H1 (cell line): Measurements from ENCODE around the gene SLC2A13. TPM values are rescaled to one million over a fixed set of nuclear protein-coding genes. Genes with fewer than 3 reads are reported as not detected.

Experiments
- CTCF ChIA-PET: fragments of 300-600 bp; sonication (Branson Sonifier 250); formaldehyde crosslinking; loops from one replicate; lab custom pipeline; 2021; ENCODE audit not compliant: partially characterized antibody; lab: Charles Lee
- POLR2A ChIA-PET: fragments of 300-600 bp; sonication (Branson Sonifier 250); formaldehyde crosslinking; loops from one replicate; lab custom pipeline; 2021; ENCODE audit warnings: inconsistent platforms; ENCODE audit not compliant: partially characterized antibody; lab: Charles Lee
- DNase-seq, 2 experiments: peaks; one replicate each; pipeline versions ENCODE4 v3.0.0 to v3.0.0-alpha.2; 2010 to 2022; ENCODE audit warnings: low spot score in 2 of 2, low read depth in 1 of 2, mixed read lengths in 1 of 2
- FAIRE-seq: peaks from 2 replicates; lab custom pipeline; 2011; peaks lifted over from hg19 to GRCh38; lab: Jason Lieb, UNC
- H2AFZ ChIP-seq: 2 replicates; pipeline ENCODE4 v1.8.1; 2012; ENCODE audit warnings: low read length, inconsistent platforms
- H2AK5ac ChIP-seq: 2 replicates; pipeline ENCODE4 v1.6.1; 2013; ENCODE audit warnings: low read depth, low read length
- H2BK120ac ChIP-seq: replicated peaks from 2 replicates; pipeline ENCODE3; 2013; ENCODE audit warnings: low read depth, low read length, inconsistent platforms
- H2BK12ac ChIP-seq: 2 replicates; pipeline ENCODE4 v1.6.1; 2013; ENCODE audit warnings: low read depth, low read length
- H2BK15ac ChIP-seq: 2 replicates; pipeline ENCODE4 v1.6.1; 2013; ENCODE audit warnings: low read length
- H2BK20ac ChIP-seq: 2 replicates; pipeline ENCODE4 v1.6.1; 2013; ENCODE audit warnings: low read length
- H2BK5ac ChIP-seq: 2 replicates; pipeline ENCODE4 v1.6.1; 2013; ENCODE audit warnings: low read depth, low read length
- H3K14ac ChIP-seq: 2 replicates; pipeline ENCODE4 v1.6.1; 2013; ENCODE audit warnings: inconsistent platforms; ENCODE audit not compliant: insufficient read length
- H3K18ac ChIP-seq: 2 replicates; pipeline ENCODE4 v1.6.1; 2013; ENCODE audit warnings: low read length; ENCODE audit errors: extremely low read depth
- H3K23ac ChIP-seq: 2 replicates; pipeline ENCODE4 v1.6.1; 2013; ENCODE audit warnings: inconsistent platforms; ENCODE audit not compliant: insufficient read length
- H3K23me2 ChIP-seq: 2 replicates; pipeline ENCODE4 v1.6.1; 2013; ENCODE audit warnings: low read depth, low read length
- H3K27ac ChIP-seq: 2 replicates; pipeline ENCODE4 v1.6.1; 2011; ENCODE audit warnings: low read depth, low read length, inconsistent platforms
- H3K27me3 ChIP-seq, 4 experiments: replicated peaks in 1 of 4; 1 replicate in 1 of 4; 2 replicates in 3 of 4; pipeline versions ENCODE4 v1.6.1 to v1.8.1; 2011 to 2013; ENCODE audit warnings: low read length in 3 of 4, mild to moderate bottlenecking in 3 of 4, inconsistent platforms in 2 of 4, mixed read lengths in 2 of 4, moderate library complexity in 1 of 4; ENCODE audit not compliant: control insufficient read depth in 3 of 4, insufficient read depth in 3 of 4; ENCODE audit errors: extremely low read depth in 1 of 4
- H3K36me3 ChIP-seq, 4 experiments: 2 replicates each; pipeline versions ENCODE4 v1.6.1 to v1.8.1; 2011 to 2013; ENCODE audit warnings: mild to moderate bottlenecking in 4 of 4, low read length in 3 of 4, moderate library complexity in 2 of 4, control low read depth in 1 of 4, inconsistent platforms in 1 of 4; ENCODE audit not compliant: insufficient read depth in 4 of 4, control insufficient read depth in 2 of 4
- H3K4ac ChIP-seq: replicated peaks from 2 replicates; pipeline ENCODE3; 2013; ENCODE audit warnings: low read length, low read depth, mixed read lengths, inconsistent platforms; ENCODE audit not compliant: insufficient read length
- H3K4me1 ChIP-seq, 4 experiments: replicated peaks in 1 of 4; 1 replicate in 1 of 4; 2 replicates in 3 of 4; pipeline versions ENCODE4 v1.6.1 to v1.8.1; 2011 to 2013; ENCODE audit warnings: low read length in 3 of 4, inconsistent platforms in 2 of 4, mixed read lengths in 1 of 4; ENCODE audit not compliant: insufficient read depth in 4 of 4, control insufficient read depth in 3 of 4
- H3K4me2 ChIP-seq, 2 experiments: 2 replicates each; pipeline versions ENCODE4 v1.6.1 to v1.8.1; 2011 to 2013; ENCODE audit warnings: low read depth in 2 of 2, low read length in 2 of 2, control low read depth in 1 of 2, inconsistent platforms in 1 of 2, mild to moderate bottlenecking in 1 of 2; ENCODE audit not compliant: insufficient read depth in 1 of 2
- H3K4me3 ChIP-seq, 4 experiments: fragments of 200-600, 300-600 bp in 1 of 4; sonication (generic), shearing (Covaris generic), sonication (Bioruptor Twin) in 1 of 4; 2 replicates each; pipeline versions ENCODE4 v1.5.1 to v1.8.1; 2011 to 2016; ENCODE audit warnings: low read length in 4 of 4, low read depth in 3 of 4, control low read depth in 2 of 4, inconsistent platforms in 2 of 4, mild to moderate bottlenecking in 2 of 4, mixed read lengths in 1 of 4, moderate library complexity in 1 of 4; ENCODE audit not compliant: insufficient read depth in 2 of 4; ENCODE audit errors: extremely low read depth in 1 of 4
- H3K56ac ChIP-seq: replicated peaks from 2 replicates; pipeline ENCODE3; 2013; ENCODE audit warnings: low read depth, mild to moderate bottlenecking, mixed read lengths, low read length, inconsistent platforms; ENCODE audit not compliant: insufficient read length
- H3K79me1 ChIP-seq: 2 replicates; pipeline ENCODE4 v1.6.1; 2013; ENCODE audit warnings: low read depth, low read length, control low read depth
- H3K79me2 ChIP-seq, 2 experiments: 2 replicates each; pipeline versions ENCODE4 v1.6.1 to v1.8.1; 2012 to 2013; ENCODE audit warnings: low read length in 2 of 2, mild to moderate bottlenecking in 2 of 2, inconsistent platforms in 1 of 2; ENCODE audit not compliant: insufficient read depth in 2 of 2, control insufficient read depth in 1 of 2
- H3K9ac ChIP-seq, 4 experiments: replicated peaks in 1 of 4; 1 replicate in 1 of 4; 2 replicates in 3 of 4; pipeline versions ENCODE4 v1.6.1 to v1.8.1; 2011 to 2013; ENCODE audit warnings: low read depth in 3 of 4, low read length in 3 of 4, control low read depth in 2 of 4, mild to moderate bottlenecking in 2 of 4, moderate library complexity in 2 of 4, inconsistent platforms in 1 of 4; ENCODE audit errors: extremely low read depth in 1 of 4
- H3K9me3 ChIP-seq, 2 experiments: 2 replicates each; pipeline versions ENCODE4 v1.6.1 to v1.8.1; 2012 to 2013; ENCODE audit warnings: mild to moderate bottlenecking in 2 of 2, moderate library complexity in 2 of 2, control low read depth in 1 of 2, inconsistent platforms in 1 of 2, low read depth in 1 of 2, low read length in 1 of 2, mixed read lengths in 1 of 2; ENCODE audit not compliant: insufficient read depth in 2 of 2
- H4K20me1 ChIP-seq, 2 experiments: replicated peaks in 1 of 2; 2 replicates each; pipeline versions ENCODE3 to v1.8.1; 2011 to 2013; ENCODE audit warnings: inconsistent platforms in 2 of 2, low read length in 2 of 2, mild to moderate bottlenecking in 1 of 2; ENCODE audit not compliant: insufficient read depth in 2 of 2, control insufficient read depth in 1 of 2
- H4K5ac ChIP-seq: 2 replicates; pipeline ENCODE4 v1.6.1; 2013; ENCODE audit warnings: low read length, low read depth, mixed read lengths, inconsistent platforms; ENCODE audit not compliant: insufficient read length
- H4K8ac ChIP-seq: 2 replicates; pipeline ENCODE4 v1.8.0; 2013; ENCODE audit warnings: mild to moderate bottlenecking, moderate library complexity, low read length, inconsistent platforms; ENCODE audit not compliant: insufficient read depth; ENCODE audit errors: extremely low read depth
- H4K91ac ChIP-seq: replicated peaks from 2 replicates; pipeline ENCODE3; 2013; ENCODE audit warnings: low read length, mixed read lengths, inconsistent platforms; ENCODE audit not compliant: insufficient read length
- CBX5 ChIP-seq: fragments of 300-800, 300-1000 bp; sonication (generic); IDR thresholded peaks from 2 replicates; pipeline ENCODE4 v1.7.1; 2016; ENCODE audit warnings: antibody characterized with exemption, low read length, low read depth
- KDM4A ChIP-seq: IDR thresholded peaks from one replicate; pipeline ENCODE4 v1.7.1; 2012; ENCODE audit warnings: low read depth, mild to moderate bottlenecking, moderate library complexity, low read length, inconsistent platforms; ENCODE audit not compliant: severe bottlenecking
- SP1 ChIP-seq: IDR thresholded peaks from 2 replicates; pipeline ENCODE4 v1.6.1; 2011; ENCODE audit warnings: low read depth, low read length
- WGBS, 2 experiments: shearing (Covaris generic) in 1 of 2; methylation state at CpG; one replicate each; pipeline versions ENCODE4 v1.1.6 to v1.1.7; 2013 to 2015; ENCODE audit warnings: low lambda C conversion rate in 2 of 2, mixed read lengths in 2 of 2, inconsistent platforms in 1 of 2, low coverage in 1 of 2, missing lambda C conversion rate in 1 of 2; ENCODE audit not compliant: insufficient replicate concordance in 2 of 2, insufficient coverage in 1 of 2, insufficient read length in 1 of 2; ENCODE audit errors: extremely low coverage in 1 of 2, missing lambda C conversion rate in 1 of 2; 5-methylcytosine and 5-hydroxymethylcytosine counted together
- polyA plus RNA-seq, 7 experiments: library from polyadenylated mRNA; depleted of rRNA in 3 of 7; stranded (reverse) in 5 of 7; unstranded in 2 of 7; fragments of >200 nt in 5 of 7; fragments of 200-250 nt in 2 of 7; gene quantifications; 1 replicate in 5 of 7; 2 replicates in 1 of 7; 4 replicates in 1 of 7; pipeline versions ENCODE4 v1.2.1 to v1.2.3, GENCODE V29; 2011 to 2013; ENCODE audit warnings: missing spikeins in 2 of 7, mixed read lengths in 2 of 7
- total RNA-seq: library from RNA; stranded (reverse); fragmentation: NEBNext Ultra II Directional; extraction: Animal tissue kit (Norgen Biotek cat#: 25700); gene quantifications from 2 replicates; pipeline ENCODE4 v1.2.1, GENCODE V29; 2021

Gene SLC2A13
- total and polyA plus RNA-seq, 2 of the 8 experiments (the other 6 are each of a cell fraction or from before 2014, with no cell fraction given) = 2.8 to 9.6 TPM

DNA sequence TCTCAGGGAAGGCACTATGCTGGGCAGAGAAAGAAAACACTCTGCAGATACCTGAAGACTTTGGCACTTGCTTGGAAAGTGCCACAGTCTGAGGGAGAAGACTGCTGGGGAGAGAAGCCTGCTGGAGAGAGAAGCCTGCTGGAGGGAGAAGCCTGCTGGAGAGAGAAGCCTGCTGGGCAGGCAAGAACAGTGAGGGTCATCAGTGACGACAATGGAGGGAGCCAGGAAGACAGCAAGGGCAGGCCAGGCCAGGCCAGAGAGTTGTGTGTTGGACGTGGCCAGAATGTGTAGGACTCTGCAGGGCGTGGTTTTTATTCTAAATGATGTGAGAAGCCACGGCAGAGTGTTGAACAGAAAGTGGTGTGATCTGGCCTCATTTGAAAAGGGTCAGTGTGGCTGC is 301.0 kb downstream of the SLC2A13 start:
- Histone ChIP-seq H3K4ac (no peak overlapping the region), H2AK5ac (no peak overlapping the region), H4K20me1 (peaks cover 0 to 4% of the 10 kb centered on the region in 2 experiments), H3K27me3 (no peaks in the 10 kb centered on the region), H3K4me2 (no peak overlapping the region), H3K4me1 (no peaks in the 10 kb centered on the region), H3K23me2 (no peaks in the 10 kb centered on the region), H3K9me3 (no peaks in the 10 kb centered on the region), H2BK12ac (no peak overlapping the region), H3K23ac (no peak overlapping the region), H2BK120ac (no peak overlapping the region), H3K4me3 (no peak overlapping the region), H2BK5ac (no peak overlapping the region), H4K5ac (no peak overlapping the region), H2BK15ac (no peak overlapping the region), H3K14ac (no peak overlapping the region), H3K56ac (no peak overlapping the region), H3K79me1 (no peaks in the 10 kb centered on the region), H4K91ac (no peak overlapping the region), H3K27ac (no peak overlapping the region; the same call in 1 of the 2 replicates), H3K36me3 (no peaks in the 10 kb centered on the region), H3K79me2 (no peaks in the 10 kb centered on the region), H3K18ac (no peak overlapping the region), H3K9ac (no peak overlapping the region; a peak in 1 of 7 replicates), H2BK20ac (no peak overlapping the region), H4K8ac (no peak overlapping the region), H2AFZ (no peak overlapping the region)
- FAIRE-seq (no peak), DNase-seq (no peak)
- CTCF ChIA-PET = no interaction called here
- 82% methylated on average over 4 of the region's 4 CpGs; no CpG with 5 or more reads in 1 of the 2 experiments for WGBS, 2 experiments
- POLR2A ChIA-PET = no interaction called here
- no peak for TF ChIP-seq CBX5
- TF ChIP-seq KDM4A = no peak
- TF ChIP-seq SP1 = no peak
